GM12892 (cell line): ENCODE measurements around the gene MDM1.

Experiments
- POLR2A ChIP-seq: IDR thresholded peaks from 2 replicates; pipeline ENCODE4 v1.6.1; 2011; ENCODE audit warnings: low read depth, low read length, control low read depth
- POLR2AphosphoS5 ChIP-seq: IDR thresholded peaks from 2 replicates; pipeline ENCODE4 v1.6.1; 2011; ENCODE audit warnings: low read depth, low read length, control low read depth
- TAF1 ChIP-seq: IDR thresholded peaks from 2 replicates; pipeline ENCODE4 v1.6.1; 2011; ENCODE audit warnings: low read depth, mild to moderate bottlenecking, control low read depth, low read length, borderline replicate concordance

GRCh38 chr12:68377881-68378280 lies 45.7 kb upstream of the MDM1 start:
- TF ChIP-seq TAF1 (no peak), POLR2A (no peak), POLR2AphosphoS5 (no peak)
